ENCODE data around the gene TOM1L1.
"Not testable (repeated sequence)": the region's sequence is repeated elsewhere in the genome, so short reads cannot be mapped to it uniquely, and the experiment has no call there.

TOM1L1 gene, protein sequence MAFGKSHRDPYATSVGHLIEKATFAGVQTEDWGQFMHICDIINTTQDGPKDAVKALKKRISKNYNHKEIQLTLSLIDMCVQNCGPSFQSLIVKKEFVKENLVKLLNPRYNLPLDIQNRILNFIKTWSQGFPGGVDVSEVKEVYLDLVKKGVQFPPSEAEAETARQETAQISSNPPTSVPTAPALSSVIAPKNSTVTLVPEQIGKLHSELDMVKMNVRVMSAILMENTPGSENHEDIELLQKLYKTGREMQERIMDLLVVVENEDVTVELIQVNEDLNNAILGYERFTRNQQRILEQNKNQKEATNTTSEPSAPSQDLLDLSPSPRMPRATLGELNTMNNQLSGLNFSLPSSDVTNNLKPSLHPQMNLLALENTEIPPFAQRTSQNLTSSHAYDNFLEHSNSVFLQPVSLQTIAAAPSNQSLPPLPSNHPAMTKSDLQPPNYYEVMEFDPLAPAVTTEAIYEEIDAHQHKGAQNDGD

DNA sequence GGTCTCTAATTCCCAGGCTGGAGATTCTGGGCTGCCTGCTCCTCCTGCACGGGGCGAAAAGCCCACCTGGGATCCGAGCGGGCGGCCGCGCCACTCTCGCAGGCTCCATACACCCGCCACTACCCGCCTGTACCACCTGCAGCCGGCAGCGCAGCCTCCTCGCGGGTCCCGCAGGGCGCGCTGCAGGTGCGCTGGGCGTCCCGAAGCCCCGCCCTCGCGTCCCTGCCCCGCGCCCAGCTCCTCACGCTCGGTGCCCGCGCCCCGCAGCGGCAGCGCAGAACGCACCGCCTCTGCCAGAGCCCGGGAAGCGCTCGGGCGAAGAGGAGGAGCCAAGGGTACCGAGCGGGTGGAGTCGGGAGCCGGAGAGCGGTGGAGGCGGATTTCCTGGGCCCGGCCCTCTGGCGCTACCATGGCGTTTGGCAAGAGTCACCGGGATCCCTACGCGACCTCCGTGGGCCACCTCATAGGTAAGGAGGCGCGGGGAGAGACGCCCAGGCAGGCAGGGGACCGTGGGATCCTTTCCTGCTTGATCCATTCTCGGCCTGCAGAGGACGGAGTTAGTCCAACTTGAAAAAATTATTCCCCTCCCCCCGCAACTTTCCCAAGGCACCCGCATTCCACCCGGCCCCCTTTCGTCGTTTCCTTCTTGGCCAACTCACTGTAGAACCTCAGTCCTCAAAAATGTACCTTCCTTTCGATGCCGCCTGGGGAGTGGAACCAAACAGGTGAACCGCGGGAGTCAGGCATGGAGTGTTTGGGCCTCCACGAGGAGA is at the start of gene TOM1L1:
Gene TOM1L1 (plus strand): TSS at position 396 of the 773 bp plus-strand sequence. CDS start 14 bp downstream, at position 410.
- peak; percentile 84 for DNase-seq (ENCODE audit: low read depth, low spot score)

- DNase-seq (ENCODE audit: low read depth, low spot score) = no peak
Measured at GRCh38 chr17:54859187-54859586, 41.5 kb upstream of the TOM1L1 start.

DNA sequence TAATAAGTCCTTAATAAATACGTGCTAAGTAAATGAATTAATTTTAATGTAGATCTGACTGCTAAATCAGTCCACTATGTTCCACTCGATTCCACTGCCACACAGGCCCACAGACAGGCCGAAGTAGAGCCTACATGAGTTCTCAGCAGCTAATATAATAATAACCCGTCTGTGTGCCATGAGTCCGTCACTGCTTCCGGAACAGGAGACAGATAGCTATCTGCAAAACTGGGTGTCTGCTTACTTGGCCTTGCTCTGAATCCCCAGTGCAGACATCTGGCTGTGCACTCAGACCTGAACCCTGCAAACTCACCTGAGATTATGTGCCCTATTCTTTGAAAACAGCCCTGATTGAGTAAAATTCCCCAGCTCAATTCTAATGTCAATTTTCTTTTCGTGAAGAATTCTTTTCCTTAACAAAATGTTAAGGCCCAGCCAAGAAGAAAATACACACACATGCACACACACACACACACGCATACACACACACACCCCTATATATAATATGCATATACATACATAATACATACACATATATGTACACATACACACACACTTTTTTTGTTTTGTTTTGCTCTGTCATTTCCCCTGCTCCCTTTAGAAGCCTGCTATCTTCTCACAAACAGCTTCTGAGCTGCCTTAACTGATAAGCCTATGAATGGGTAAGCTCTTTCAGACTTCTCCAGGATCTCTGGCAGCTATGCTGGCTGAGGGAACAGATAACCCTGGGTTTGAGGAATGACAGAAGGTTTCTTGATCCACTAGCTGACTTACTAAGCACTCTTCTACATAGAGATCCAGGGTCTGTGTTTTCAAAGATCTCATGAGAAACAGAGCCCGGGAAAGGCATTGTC is 39.8 kb upstream of the TOM1L1 start:
- DNase-seq (ENCODE audit: low read depth, low spot score) = no peak

GRCh38 chr17:54861471-54861983 is 39.1 kb upstream of the TOM1L1 start:
- DNase-seq (ENCODE audit: low read depth, low spot score) = no peak

- DNase-seq (ENCODE audit: low read depth, low spot score) = no peak
Measured at GRCh38 chr17:54863176-54863575, 37.5 kb upstream of the TOM1L1 start.

DNA sequence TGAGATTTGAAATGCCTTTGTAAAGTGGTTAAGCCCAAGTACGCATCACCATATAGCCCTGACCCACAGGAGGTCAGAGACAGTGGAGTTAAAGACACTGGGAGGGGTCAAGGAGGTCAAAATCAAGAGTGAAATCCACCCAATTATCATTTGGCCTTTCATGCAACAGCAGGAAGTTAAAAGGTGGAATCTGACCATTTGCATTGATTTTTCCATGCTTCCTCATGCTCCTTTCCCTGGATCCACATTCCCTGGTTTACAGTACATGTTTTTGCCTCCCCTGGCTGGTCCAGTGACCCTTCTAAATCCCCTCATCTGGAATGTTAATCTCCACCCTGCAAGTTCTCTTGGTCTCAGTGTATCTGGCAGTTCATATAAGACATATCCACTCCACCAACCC is 36.6 kb upstream of the TOM1L1 start:
- DNase-seq (ENCODE audit: low read depth, low spot score) = no peak

DNA sequence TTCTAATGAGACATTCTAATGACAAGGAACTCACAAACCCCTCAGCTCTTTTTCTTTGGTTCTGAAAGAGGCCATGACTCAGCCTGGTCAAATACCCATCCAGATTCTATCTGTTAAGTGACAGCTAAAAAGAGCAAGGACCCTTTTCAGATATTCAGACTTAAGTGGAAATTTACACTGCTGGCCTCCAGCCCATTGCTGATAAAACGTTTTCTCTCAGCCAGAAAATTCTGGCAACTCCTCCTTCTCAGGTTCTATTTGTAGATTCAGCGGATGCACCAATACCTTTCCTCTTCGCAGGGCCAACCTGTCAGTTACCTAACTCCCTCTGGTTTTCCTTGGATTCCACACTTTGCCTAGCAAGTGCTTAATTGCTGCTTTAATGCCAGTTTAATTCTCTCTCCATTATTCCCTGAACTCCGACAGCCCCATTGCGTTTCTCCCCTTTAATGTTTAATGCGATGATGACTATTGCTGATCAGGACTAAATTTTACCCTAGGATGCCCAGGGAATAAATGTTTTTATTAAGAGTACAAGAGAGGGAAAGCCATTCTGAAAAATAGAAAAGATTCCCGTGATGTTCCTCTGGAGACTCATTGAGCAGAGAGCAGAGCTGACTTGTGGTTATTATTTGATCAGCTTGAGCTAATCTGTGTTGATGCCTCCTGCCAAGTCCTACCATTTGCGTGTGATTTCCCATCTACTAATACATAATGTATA is 35.9 kb upstream of the TOM1L1 start:
- no peak for DNase-seq (ENCODE audit: low read depth, low spot score)

DNA sequence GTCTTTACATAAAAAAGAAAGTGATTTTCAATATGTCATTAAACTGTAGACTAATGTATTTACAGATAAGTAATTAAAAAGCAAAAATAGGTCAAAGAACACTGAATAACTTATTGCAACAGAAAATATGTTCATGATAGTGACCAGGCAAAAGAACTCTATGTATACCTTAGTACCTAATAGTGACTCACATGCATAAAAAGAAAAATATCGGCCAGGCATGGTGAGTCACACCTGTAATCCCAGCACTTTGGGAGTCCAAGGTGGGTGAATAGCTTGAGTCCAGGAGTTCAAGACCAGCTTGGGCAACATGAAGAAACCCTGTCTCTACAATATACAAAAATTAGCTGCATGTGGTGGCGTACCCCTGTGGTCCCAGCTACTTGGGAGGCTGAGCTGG is 33.0 kb upstream of the TOM1L1 start:
- no peak for DNase-seq (ENCODE audit: low read depth, low spot score)

- DNase-seq (ENCODE audit: low read depth, low spot score) = no peak
Measured at GRCh38 chr17:54870671-54871175, 29.9 kb upstream of the TOM1L1 start.

- not testable (repeated sequence) for DNase-seq (ENCODE audit: low read depth, low spot score)
Measured at GRCh38 chr17:54875906-54876305, 24.7 kb upstream of the TOM1L1 start.

DNA sequence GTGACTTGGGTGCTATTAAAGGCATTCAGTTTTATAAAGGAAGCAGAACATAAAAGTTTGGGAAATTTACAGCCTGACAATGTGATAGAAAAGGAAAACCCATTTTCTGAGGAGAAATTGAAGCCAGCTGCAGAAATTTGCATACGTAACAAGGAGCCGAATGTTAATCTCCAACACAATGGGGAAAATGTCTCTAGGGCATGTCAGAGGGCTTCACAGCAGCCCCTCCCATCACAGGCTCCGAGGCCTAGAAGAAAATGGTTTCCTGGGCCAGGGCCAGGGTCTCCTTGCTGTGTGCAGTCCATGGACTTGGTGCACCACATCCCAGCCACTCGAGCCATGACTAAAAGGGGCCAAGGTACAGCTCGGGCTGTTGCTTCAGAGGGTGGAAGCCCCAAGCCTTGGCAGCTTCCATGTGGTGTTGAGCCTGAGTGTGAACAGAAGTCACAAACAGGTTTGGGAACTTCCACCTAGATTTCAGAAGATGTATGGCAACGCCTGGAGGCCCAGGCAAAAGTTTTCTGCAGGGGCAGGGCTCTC is 23.9 kb upstream of the TOM1L1 start:
- DNase-seq (ENCODE audit: low read depth, low spot score) = no peak

GRCh38 chr17:54881255-54881972 is 19.2 kb upstream of the TOM1L1 start:
- DNase-seq (ENCODE audit: low read depth, low spot score) = no peak

GRCh38 chr17:54882371-54882770 is 18.3 kb upstream of the TOM1L1 start:
- no peak for DNase-seq (ENCODE audit: low read depth, low spot score)

DNA sequence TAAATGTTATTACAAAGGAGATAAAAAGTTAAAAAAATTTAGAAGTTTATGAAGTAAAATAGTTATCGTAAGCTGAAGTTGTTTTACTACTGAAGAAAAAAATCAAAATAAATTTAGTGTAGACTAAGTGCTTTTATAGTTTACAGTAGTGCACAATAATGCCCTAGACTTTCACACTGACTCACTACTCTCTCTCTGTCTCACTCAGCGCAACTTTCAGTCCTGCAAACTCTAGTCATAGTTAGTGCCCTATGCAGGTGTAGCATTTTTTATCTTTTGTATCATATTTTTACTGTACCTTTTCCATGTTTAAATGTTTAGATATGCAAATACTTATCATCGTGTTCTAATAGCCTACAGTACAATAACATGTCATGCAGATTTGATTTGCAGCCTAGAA is 17.7 kb upstream of the TOM1L1 start:
- no peak for DNase-seq (ENCODE audit: low read depth, low spot score)

- no peak for DNase-seq (ENCODE audit: low read depth, low spot score)
Measured at GRCh38 chr17:54883939-54884338, 16.7 kb upstream of the TOM1L1 start.

GRCh38 chr17:54887787-54888186 is 12.9 kb upstream of the TOM1L1 start:
- no peak for DNase-seq (ENCODE audit: low read depth, low spot score)

DNA sequence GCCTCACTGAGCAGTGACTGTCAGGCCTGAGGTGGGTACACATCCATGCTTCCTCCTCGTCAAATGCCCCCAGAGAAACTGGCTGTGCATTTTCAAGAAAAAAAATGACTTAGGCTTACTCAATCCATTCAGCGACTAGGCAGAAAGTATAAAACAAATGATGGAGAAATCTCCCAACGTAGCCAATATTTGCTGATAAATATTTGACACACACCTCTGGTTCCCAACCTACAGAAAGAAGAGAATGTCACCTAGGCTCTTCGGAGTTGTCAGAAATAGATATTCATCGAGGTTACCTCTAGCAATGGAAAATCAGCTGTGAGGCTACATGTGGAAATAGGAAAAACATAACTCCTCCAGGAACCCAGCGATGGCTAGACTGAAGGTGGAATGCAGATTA is 12.4 kb upstream of the TOM1L1 start:
- no peak for DNase-seq (ENCODE audit: low read depth, low spot score)

DNA sequence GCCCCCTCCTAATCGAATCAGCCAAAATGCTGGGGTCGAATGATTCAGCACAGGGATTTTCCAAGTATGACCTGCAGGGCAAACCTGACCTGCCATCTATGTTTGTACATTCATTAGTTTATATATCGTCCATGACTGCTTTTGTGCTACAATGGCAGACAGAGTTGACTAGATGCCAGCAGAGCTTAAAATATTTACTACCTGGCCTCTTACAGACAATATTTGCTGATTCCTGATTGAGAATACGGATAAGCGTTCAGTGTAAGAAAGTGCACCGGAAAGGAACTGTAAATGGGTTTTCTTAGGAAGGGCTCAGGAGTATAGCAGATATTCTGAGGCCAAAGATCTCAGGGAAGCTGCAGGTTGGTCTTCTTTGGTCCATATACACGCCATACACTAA is 11.7 kb upstream of the TOM1L1 start:
- DNase-seq (ENCODE audit: low read depth, low spot score) = no peak

DNA sequence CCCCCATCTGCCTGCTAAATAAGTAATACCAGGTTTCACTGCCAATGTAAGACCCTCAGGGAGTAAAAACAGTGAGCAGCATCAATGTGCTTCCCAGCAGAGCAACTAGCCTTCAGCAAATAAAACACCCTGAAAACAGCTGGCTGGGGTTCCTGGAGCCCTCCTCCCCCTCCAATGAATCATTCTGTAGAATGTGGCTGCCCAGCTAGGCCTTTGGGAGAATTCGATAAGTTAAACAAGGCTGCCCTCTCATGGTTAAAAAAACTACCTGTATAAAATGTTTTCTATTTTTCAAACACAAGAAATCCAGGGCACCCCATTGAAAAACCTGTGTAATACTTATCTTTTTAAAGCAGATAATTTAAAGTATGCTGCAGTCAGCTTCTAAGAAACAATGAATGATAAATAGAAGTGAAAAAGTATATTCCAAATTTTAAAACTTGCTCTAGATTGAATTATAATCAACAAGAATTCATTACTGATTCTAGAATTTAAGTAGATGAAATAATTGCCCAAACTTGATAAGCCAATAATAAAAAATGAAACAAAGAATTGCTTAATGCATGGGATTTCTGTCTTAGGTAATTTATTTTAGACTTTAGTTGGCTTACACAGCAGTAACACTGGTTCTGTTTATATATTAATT is 9.4 kb upstream of the TOM1L1 start:
- peak; percentile 78 for DNase-seq (ENCODE audit: low read depth, low spot score)
